Raji (cell line): Measurements from ENCODE around the gene SLC7A10.

Experiments used
- POLR2A ChIP-seq: IDR thresholded peaks from 2 replicates; pipeline ENCODE4 v1.6.1; 2011; ENCODE audit warnings: low read depth, low read length, control low read depth; ENCODE audit not compliant: insufficient read depth

Gene SLC7A10

GRCh38 chr19:33247441-33247819 is 21.8 kb upstream of the SLC7A10 start:
- TF ChIP-seq POLR2A, result no peak

DNA sequence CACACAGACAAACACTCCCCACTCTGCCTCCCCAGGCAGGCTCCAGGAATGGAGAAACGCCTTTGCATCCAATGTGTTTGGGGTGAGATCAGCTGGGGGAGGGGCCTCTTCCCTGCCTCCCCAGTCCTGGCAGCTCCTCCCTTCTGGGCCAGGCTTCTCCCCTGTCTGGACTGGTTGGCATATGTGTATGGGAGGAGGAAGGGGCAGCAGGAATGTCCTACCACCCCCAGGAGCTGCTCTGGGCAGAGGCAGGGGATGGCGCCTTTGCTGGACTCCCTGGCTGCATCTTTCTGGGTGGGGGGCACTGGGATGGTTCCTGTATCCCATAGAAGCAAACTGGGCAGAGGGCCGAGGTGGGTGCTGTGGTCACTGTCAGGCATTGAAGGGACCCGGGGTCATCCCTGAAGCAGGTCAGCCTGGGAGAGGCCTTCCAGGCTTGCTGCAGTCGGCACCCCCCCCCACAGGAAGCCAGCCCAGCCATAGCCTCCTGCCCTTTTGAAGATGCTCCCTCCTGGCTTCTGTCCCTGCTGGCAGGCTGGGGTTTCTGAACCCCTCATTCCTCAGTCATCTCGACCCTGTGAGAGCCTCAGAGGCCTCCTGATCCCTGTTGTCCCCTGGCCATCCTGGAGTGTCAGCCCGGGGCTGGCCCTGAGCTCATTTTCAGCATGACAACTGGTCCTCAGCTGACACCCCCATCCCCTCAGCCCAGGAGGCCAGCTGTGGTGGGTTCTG is 21.2 kb upstream of the SLC7A10 start:
- no peak for TF ChIP-seq POLR2A

GRCh38 chr19:33245948-33246708 is 20.5 kb upstream of the SLC7A10 start:
- no peak for TF ChIP-seq POLR2A

GRCh38 chr19:33242911-33243310 is 17.3 kb upstream of the SLC7A10 start:
- no peak for TF ChIP-seq POLR2A

- no peak for TF ChIP-seq POLR2A
Measured at GRCh38 chr19:33242131-33242530, 16.5 kb upstream of the SLC7A10 start.

DNA sequence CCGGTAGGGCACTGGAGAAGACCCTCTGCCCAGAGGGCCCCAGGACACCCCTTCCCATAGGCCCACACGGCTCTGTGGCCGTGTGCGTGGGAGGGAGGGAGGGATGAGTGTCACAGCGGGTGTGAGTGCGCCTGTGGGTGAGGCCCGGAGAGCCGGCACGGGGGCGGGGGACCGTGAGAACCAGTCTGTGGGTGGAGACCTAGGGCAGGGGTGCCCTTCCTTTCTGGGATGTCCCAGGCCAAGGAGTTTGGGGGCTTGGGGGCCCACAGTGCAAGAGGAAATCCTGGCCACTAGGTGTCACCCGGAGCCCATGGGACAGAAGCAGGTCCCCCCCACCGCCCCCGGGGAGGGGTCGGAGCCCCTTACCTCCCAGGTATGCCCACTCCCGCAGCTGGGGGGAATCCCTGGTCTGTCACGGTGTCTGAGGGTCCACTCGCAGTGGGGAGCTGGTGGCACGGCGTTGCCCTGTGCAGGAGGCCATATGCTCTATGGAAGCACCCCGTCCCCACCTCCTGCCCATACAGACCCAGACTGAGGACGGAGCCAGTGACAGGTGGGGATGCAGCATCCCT is 16.0 kb upstream of the SLC7A10 start:
- no peak for TF ChIP-seq POLR2A

DNA sequence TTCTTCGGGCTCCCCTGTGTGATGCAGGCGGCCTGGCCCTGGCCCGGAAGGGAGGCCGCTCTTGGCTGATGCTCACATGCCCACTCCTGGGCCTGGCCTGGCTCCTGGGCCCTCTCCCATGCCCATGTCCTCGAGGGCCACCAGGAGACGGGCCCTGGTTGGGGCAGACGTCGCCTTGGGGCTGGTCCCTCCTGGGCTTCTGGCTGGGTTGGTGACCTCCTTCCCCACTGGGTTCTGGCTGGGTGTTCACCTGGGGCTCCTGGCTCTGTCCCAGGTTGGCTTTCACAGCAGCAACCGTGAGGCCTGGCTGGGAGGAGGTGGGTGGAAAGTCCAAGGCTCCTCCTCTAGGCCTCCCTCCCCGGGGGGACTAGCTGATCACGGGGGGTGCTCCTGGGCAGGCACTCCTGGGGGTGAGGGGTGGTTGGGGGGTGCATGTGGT is 15.5 kb upstream of the SLC7A10 start:
- no peak for TF ChIP-seq POLR2A

DNA sequence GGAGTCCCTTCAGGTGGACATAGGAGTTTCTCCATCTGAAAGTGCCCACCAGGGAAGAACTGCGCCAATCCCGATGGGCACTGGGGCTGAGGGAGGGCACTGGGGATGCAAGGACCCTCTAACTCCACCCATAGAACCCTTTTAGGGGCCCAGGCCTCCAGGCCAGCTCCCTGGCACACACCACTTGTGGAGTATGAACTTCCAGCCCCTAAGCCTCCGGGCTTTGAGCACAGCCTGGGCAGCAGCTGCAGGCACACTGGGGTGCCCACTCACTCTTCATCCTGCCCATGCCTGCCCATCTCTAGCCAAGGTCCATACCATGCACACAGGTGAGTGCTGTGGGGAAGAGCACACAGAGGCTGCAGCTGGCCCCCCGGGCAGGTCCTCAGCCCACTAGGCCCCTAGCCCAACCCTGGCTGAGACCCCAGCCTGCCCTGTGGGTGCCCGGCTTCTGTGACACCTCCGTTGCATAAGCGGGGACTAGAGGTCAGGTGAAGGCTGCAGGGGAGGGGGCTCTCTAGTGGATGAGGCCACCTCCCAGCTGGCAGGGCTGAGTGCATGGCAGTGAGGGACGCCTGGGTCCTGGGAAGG is 14.6 kb upstream of the SLC7A10 start:
- no peak for TF ChIP-seq POLR2A

DNA sequence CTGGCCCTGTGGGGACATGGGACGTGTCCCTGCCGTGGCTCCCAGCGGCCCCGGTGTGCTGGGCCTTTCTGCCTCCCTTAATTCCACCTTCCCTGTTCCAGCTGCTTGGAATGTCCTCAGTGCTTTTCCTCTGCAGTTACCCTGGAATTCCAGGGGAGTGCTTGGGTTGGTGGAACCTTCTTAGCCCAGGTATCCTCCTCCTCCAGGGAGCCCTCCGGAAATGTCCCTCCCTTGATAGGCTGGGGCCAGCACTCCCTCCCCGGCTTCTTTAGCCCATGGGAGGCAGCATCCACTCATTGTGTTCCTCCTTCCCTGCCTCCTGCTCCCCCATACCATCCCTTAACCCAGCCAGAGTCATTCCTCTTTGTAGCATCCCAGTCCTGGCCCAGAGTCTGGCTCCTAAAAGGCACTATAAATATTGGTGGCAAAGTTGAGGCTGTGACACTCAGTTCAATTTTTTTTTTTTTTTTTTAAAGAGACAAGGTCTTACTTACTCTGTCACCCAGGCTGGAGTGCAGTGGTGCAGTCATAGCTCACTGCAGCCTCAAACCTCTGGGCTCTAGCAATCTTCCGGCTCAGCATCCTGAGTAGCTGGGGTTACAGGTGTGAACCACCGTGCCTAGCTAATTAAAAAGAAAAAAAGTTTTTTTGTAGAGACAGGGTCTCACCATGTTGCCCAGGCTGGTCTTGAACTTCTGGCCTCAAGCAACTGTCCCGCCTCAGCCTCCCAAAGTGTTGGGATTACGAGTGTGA is 13.7 kb upstream of the SLC7A10 start:
- TF ChIP-seq POLR2A, result no peak

GRCh38 chr19:33238481-33239149 is 13.0 kb upstream of the SLC7A10 start:
- TF ChIP-seq POLR2A, result no peak

- no peak for TF ChIP-seq POLR2A
Measured at GRCh38 chr19:33236696-33237390, 11.2 kb upstream of the SLC7A10 start.

- no peak for TF ChIP-seq POLR2A
Measured at GRCh38 chr19:33235996-33236350, 10.3 kb upstream of the SLC7A10 start.

DNA sequence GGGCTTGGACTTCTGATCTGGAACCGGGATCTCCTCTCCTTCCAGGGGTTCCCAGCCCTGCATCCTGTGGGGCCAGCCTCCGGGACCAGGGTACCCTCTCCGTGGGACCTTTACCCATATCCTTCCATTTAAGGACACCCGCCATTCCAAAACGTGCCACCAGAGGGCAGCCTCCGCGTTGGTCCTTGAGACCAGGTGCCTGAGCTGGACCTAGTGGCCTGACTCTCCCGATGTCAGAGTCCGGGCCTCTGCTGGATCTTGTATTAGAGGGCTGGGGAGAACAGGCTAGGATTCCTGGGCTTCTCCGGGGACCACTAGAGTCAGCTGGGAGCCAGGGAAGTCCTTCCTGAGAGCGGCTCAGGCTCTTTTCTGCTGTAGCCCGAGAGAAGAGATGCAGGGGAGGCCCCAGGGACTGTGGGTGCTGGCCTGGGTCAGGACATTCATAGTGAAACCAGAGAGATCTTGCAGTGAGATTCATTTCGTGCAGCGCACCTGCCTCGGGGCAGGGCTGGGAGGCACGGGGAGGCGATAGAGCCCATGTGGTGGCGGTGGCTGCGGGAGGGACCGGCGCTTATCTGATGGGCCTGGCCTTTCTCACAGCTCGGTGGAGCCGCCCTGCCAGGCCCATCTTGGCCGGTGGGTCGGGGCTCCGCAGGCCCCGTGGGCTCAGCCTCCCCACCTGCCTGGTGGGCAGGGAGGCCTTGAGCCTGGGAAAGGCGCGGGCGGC is 9.8 kb upstream of the SLC7A10 start:
- no peak for TF ChIP-seq POLR2A
